H9 (cell line): ENCODE data around the gene PRDM1. TPM values are rescaled to one million over a fixed set of nuclear protein-coding genes. Genes with fewer than 3 reads are reported as not detected.

Experiments
- DNase-seq: peaks from one replicate; pipeline ENCODE4 v3.0.0-alpha.2; 2017
- H2AFZ ChIP-seq: one replicate; pipeline ENCODE4 v1.6.1; 2013; ENCODE audit warnings: mild to moderate bottlenecking, low read length, control low read depth, moderate library complexity
- H2AK5ac ChIP-seq: 2 replicates; pipeline ENCODE4 v1.6.1; 2013; ENCODE audit warnings: low read length, control low read depth, mixed read lengths; ENCODE audit not compliant: insufficient read length
- H2BK120ac ChIP-seq: one replicate; pipeline ENCODE4 v1.6.1; 2013; ENCODE audit warnings: low read depth, mild to moderate bottlenecking, low read length, control low read depth, inconsistent platforms; ENCODE audit not compliant: poor library complexity, severe bottlenecking
- H2BK12ac ChIP-seq: 2 replicates; pipeline ENCODE4 v1.6.1; 2013; ENCODE audit warnings: low read length, control low read depth, mixed read lengths, low read depth; ENCODE audit not compliant: insufficient read length
- H2BK15ac ChIP-seq: 2 replicates; pipeline ENCODE4 v1.6.1; 2013; ENCODE audit warnings: low read depth, low read length, control low read depth
- H2BK20ac ChIP-seq: one replicate; pipeline ENCODE4 v1.6.1; 2013; ENCODE audit warnings: low read depth, mild to moderate bottlenecking, low read length, control low read depth, inconsistent platforms; ENCODE audit not compliant: poor library complexity, severe bottlenecking
- H2BK5ac ChIP-seq: 2 replicates; pipeline ENCODE4 v1.6.1; 2013; ENCODE audit warnings: low read length, control low read depth, mixed read lengths; ENCODE audit not compliant: insufficient read length
- H3K14ac ChIP-seq: 2 replicates; pipeline ENCODE4 v1.6.1; 2013; ENCODE audit warnings: low read length, control low read depth; ENCODE audit not compliant: insufficient read depth
- H3K18ac ChIP-seq: 2 replicates; pipeline ENCODE4 v1.6.1; 2013; ENCODE audit warnings: low read depth, mild to moderate bottlenecking, mixed read lengths, low read length, control low read depth; ENCODE audit not compliant: insufficient read length
- H3K23ac ChIP-seq: 2 replicates; pipeline ENCODE4 v1.6.1; 2013; ENCODE audit warnings: low read length, control low read depth, mixed read lengths, low read depth; ENCODE audit not compliant: insufficient read length
- H3K23me2 ChIP-seq: 2 replicates; pipeline ENCODE4 v1.6.1; 2013; ENCODE audit warnings: low read depth, mild to moderate bottlenecking, mixed read lengths, low read length, control low read depth; ENCODE audit not compliant: insufficient read length, poor library complexity, severe bottlenecking
- H3K27ac ChIP-seq: 2 replicates; pipeline ENCODE4 v1.5.1; 2013; ENCODE audit warnings: low read length, control low read depth, mixed read lengths, low read depth; ENCODE audit not compliant: insufficient read length
- H3K27me3 ChIP-seq: 2 replicates; pipeline ENCODE4 v1.6.1; 2013; ENCODE audit warnings: low read length, control low read depth, inconsistent platforms; ENCODE audit not compliant: insufficient read depth
- H3K4ac ChIP-seq: 2 replicates; pipeline ENCODE4 v1.6.1; 2013; ENCODE audit warnings: low read depth, mild to moderate bottlenecking, control low read depth, inconsistent platforms, low read length, moderate library complexity
- H3K4me1 ChIP-seq: 2 replicates; pipeline ENCODE4 v1.6.1; 2013; ENCODE audit warnings: low read length, control low read depth, inconsistent platforms; ENCODE audit not compliant: insufficient read depth
- H3K4me2 ChIP-seq: 2 replicates; pipeline ENCODE4 v1.6.1; 2013; ENCODE audit warnings: low read length, control low read depth, mixed read lengths; ENCODE audit not compliant: insufficient read length, insufficient read depth
- H3K56ac ChIP-seq: 2 replicates; pipeline ENCODE4 v1.6.1; 2013; ENCODE audit warnings: low read depth, mild to moderate bottlenecking, mixed read lengths, low read length, control low read depth; ENCODE audit not compliant: insufficient read length
- H3K79me1 ChIP-seq: 2 replicates; pipeline ENCODE4 v1.6.1; 2013; ENCODE audit warnings: low read depth, mild to moderate bottlenecking, moderate library complexity, low read length, control low read depth, inconsistent platforms; ENCODE audit not compliant: insufficient read depth, poor library complexity, severe bottlenecking
- H3K79me2 ChIP-seq: 2 replicates; pipeline ENCODE4 v1.6.1; 2013; ENCODE audit warnings: low read length, control low read depth, inconsistent platforms; ENCODE audit not compliant: insufficient read depth
- H3K9ac ChIP-seq: 2 replicates; pipeline ENCODE4 v1.6.1; 2013; ENCODE audit warnings: low read length, control low read depth, mixed read lengths; ENCODE audit not compliant: insufficient read length; ENCODE audit errors: extremely low read depth
- H3K9me3 ChIP-seq: one replicate; pipeline ENCODE4 v1.6.1; 2013; ENCODE audit warnings: low read depth, low read length, inconsistent platforms; ENCODE audit not compliant: control insufficient read depth
- H3T11ph ChIP-seq: one replicate; pipeline ENCODE4 v1.6.1; 2013; ENCODE audit warnings: mild to moderate bottlenecking, low read length, control low read depth, inconsistent platforms
- H4K20me1 ChIP-seq: one replicate; pipeline ENCODE4 v1.6.1; 2013; ENCODE audit not compliant: control insufficient read depth, insufficient read length, insufficient read depth
- H4K5ac ChIP-seq: 2 replicates; pipeline ENCODE4 v1.6.1; 2013; ENCODE audit warnings: low read depth, mild to moderate bottlenecking, mixed read lengths, low read length, control low read depth; ENCODE audit not compliant: insufficient read length
- H4K8ac ChIP-seq: replicated peaks from 2 replicates; pipeline ENCODE4 v1.6.1; 2013; ENCODE audit warnings: low read length, control low read depth, mixed read lengths, low read depth; ENCODE audit not compliant: insufficient read length
- H4K91ac ChIP-seq: 2 replicates; pipeline ENCODE4 v1.6.1; 2013; ENCODE audit warnings: low read depth, mild to moderate bottlenecking, moderate library complexity, mixed read lengths, low read length, control low read depth; ENCODE audit not compliant: insufficient read length
- H3K27ac Mint-ChIP-seq, 3 experiments: 2 replicates in 2 of 3; 3 replicates in 1 of 3; pipeline ENCODE4 v1.8.0; 2020 to 2021; ENCODE audit warnings: mixed read lengths in 3 of 3, mild to moderate bottlenecking in 1 of 3, moderate library complexity in 1 of 3
- H3K27me3 Mint-ChIP-seq: 2 replicates; pipeline ENCODE4 v1.8.0; 2021; ENCODE audit warnings: low read depth, mild to moderate bottlenecking, moderate library complexity, mixed read lengths
- H3K36me3 Mint-ChIP-seq, 3 experiments: 2 replicates in 2 of 3; 3 replicates in 1 of 3; pipeline ENCODE4 v1.8.0; 2020 to 2021; ENCODE audit warnings: low read depth in 3 of 3, mixed read lengths in 3 of 3; ENCODE audit not compliant: insufficient read depth in 1 of 3
- H3K4me1 Mint-ChIP-seq, 2 experiments: 2 replicates each; pipeline ENCODE4 v1.8.0; 2020; ENCODE audit warnings: mixed read lengths in 2 of 2
- H3K4me3 Mint-ChIP-seq, 2 experiments: 2 replicates in 1 of 2; 3 replicates in 1 of 2; pipeline ENCODE4 v1.8.0; 2020 to 2021; ENCODE audit warnings: mild to moderate bottlenecking in 2 of 2, mixed read lengths in 2 of 2, moderate library complexity in 1 of 2
- H3K9me3 Mint-ChIP-seq, 2 experiments: 2 replicates in 1 of 2; 3 replicates in 1 of 2; pipeline ENCODE4 v1.8.0; 2020; ENCODE audit warnings: mild to moderate bottlenecking in 2 of 2, mixed read lengths in 2 of 2, moderate library complexity in 1 of 2
- CTCF ChIP-seq: fragments of 200-600 bp; sonication (generic); conservative IDR thresholded peaks from 3 replicates; pipeline ENCODE4 v1.8.0; 2021; ENCODE audit warnings: antibody characterized with exemption, mild to moderate bottlenecking
- WGBS: extraction: QIAGEN DNeasy Blood & Tissue Kit; methylation state at CpG from one replicate; pipeline ENCODE4 v1.1.7; 2013; ENCODE audit warnings: missing lambda C conversion rate, low lambda C conversion rate, mixed read lengths; ENCODE audit not compliant: insufficient read length; ENCODE audit errors: extremely low coverage; 5-methylcytosine and 5-hydroxymethylcytosine counted together
- total RNA-seq: library from RNA; stranded (reverse); gene quantifications from 2 replicates; pipeline ENCODE4 v1.2.1, GENCODE V29; 2021

The PRDM1 gene
- total RNA-seq, 1 experiment from 2014 or later = 2.9 TPM

- WGBS = no CpG with 5 or more reads among the region's 6 CpGs
- Histone ChIP-seq H3K79me2 (no peaks in the 10 kb centered on the region), H4K91ac (no peak overlapping the region), H2BK12ac (no peak overlapping the region), H3K4me2 (no peak overlapping the region), H3K79me1 (no peaks in the 10 kb centered on the region), H3K56ac (no peak overlapping the region), H2BK15ac (no peak overlapping the region), H4K20me1 (no peaks in the 10 kb centered on the region), H3K27me3 (no peaks in the 10 kb centered on the region), H2BK120ac (no peak overlapping the region), H2BK20ac (no peak overlapping the region), H2BK5ac (no peak overlapping the region), H3T11ph (no peak overlapping the region), H3K23ac (no peak overlapping the region), H3K14ac (no peak overlapping the region; the same call in 1 of the 2 replicates), H3K27ac (no peak overlapping the region), H3K4ac (no peak overlapping the region), H3K18ac (no peak overlapping the region), H3K4me1 (no peaks in the 10 kb centered on the region), H3K9me3 (no peaks in the 10 kb centered on the region), H2AFZ (no peak overlapping the region), H2AK5ac (no peak overlapping the region), H3K9ac (no peak overlapping the region), H4K5ac (no peak overlapping the region), H3K23me2 (no peaks in the 10 kb centered on the region), H4K8ac (no peak overlapping the region)
- H3K9me3 Mint-ChIP-seq = no peaks in the 10 kb centered on the region
- no peak for TF ChIP-seq CTCF
- no peak overlapping the region for H3K4me3 Mint-ChIP-seq
- DNase-seq = no peak
- no peaks in the 10 kb centered on the region for H3K36me3 Mint-ChIP-seq
- no peaks in the 10 kb centered on the region for H3K27me3 Mint-ChIP-seq
- H3K4me1 Mint-ChIP-seq = peaks cover 17 to 18% of the 10 kb centered on the region in 2 experiments
- no peak overlapping the region for H3K27ac Mint-ChIP-seq
Observed at GRCh38 chr6:106138151-106138550, 52.0 kb downstream of the PRDM1 start.
